Nephron (organoid): Measurements from ENCODE around the gene LRRC71.
A peak's percentile ranks its signal among the peaks of the same experiment; 100 is the strongest.

ENCODE experiments used
- H3K27ac Mint-ChIP-seq, 3 experiments: 2 replicates each; pipeline ENCODE4 v1.8.0; 2020; ENCODE audit warnings: mixed read lengths in 3 of 3, mild to moderate bottlenecking in 2 of 3, moderate library complexity in 1 of 3
- H3K27me3 Mint-ChIP-seq: 2 replicates; pipeline ENCODE4 v1.8.0; 2021; ENCODE audit warnings: low read depth, mild to moderate bottlenecking, moderate library complexity, mixed read lengths
- H3K36me3 Mint-ChIP-seq: 2 replicates; pipeline ENCODE4 v1.8.0; 2020; ENCODE audit warnings: low read depth, mixed read lengths
- H3K4me1 Mint-ChIP-seq: 2 replicates; pipeline ENCODE4 v1.8.0; 2020; ENCODE audit warnings: mixed read lengths
- H3K4me3 Mint-ChIP-seq, 3 experiments: 2 replicates each; pipeline ENCODE4 v1.8.0; 2020; ENCODE audit warnings: mild to moderate bottlenecking in 3 of 3, mixed read lengths in 3 of 3, moderate library complexity in 2 of 3
- H3K9me3 Mint-ChIP-seq: 2 replicates; pipeline ENCODE4 v1.8.0; 2020; ENCODE audit warnings: mixed read lengths
- CTCF ChIP-seq, 3 experiments: fragments of 200-600 bp; sonication (generic); IDR thresholded peaks; one replicate each; pipeline ENCODE4 v1.5.0; 2021; ENCODE audit warnings: antibody characterized with exemption in 3 of 3; ENCODE audit not compliant: unreplicated experiment in 3 of 3

The LRRC71 gene

GRCh38 chr1:156900896-156901589 lies 19.4 kb upstream of the LRRC71 start:
- TF ChIP-seq CTCF (IDR thresholded peaks at IDR 0.05; ENCODE audit: unreplicated experiment in 3 of 3), result no peak
- Mint-ChIP-seq H3K36me3 (no peaks in the 10 kb centered on the region), H3K4me1 (peaks cover 71% of the 10 kb centered on the region), H3K4me3 (peak overlapping the region in 1 of 3 experiments; percentile 18), H3K27ac (peak overlapping the region; percentile 86 to 94 (median 90)), H3K27me3 (peaks cover 19% of the 10 kb centered on the region), H3K9me3 (no peaks in the 10 kb centered on the region)

DNA sequence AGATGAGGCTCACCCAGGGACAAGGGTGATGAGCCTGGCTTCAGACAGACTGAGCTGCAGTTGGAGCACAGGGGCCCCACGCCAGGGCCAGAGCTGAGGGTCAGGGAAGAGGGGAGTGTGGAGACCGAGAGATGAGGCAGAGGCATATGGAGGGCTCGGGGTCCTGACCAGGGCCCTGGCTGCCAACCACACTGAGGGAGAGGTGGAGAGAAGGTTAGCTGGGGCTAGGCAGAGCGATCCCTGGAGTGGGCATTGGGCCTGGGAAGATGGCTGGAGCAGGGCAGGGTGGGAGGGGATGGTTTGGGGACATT lies 18.9 kb upstream of the LRRC71 start:
- Mint-ChIP-seq H3K4me1 (peaks cover 70% of the 10 kb centered on the region), H3K27me3 (peaks cover 17% of the 10 kb centered on the region), H3K36me3 (no peaks in the 10 kb centered on the region), H3K27ac (peak overlapping the region; percentile 86 to 94 (median 90)), H3K4me3 (peak overlapping the region in 1 of 3 experiments; percentile 18), H3K9me3 (no peaks in the 10 kb centered on the region)
- no peak for TF ChIP-seq CTCF (IDR thresholded peaks at IDR 0.05; ENCODE audit: unreplicated experiment in 3 of 3)

- no peaks in the 10 kb centered on the region for H3K9me3 Mint-ChIP-seq
- H3K4me3 Mint-ChIP-seq, result peak overlapping the region; percentile 17 to 55 (median 40)
- H3K27me3 Mint-ChIP-seq, result peaks cover 12% of the 10 kb centered on the region
- H3K27ac Mint-ChIP-seq, result peak overlapping the region; percentile 86 to 94 (median 90)
- H3K36me3 Mint-ChIP-seq, result peaks cover 5% of the 10 kb centered on the region
- peaks cover 69% of the 10 kb centered on the region for H3K4me1 Mint-ChIP-seq
- no peak for TF ChIP-seq CTCF (IDR thresholded peaks at IDR 0.05; ENCODE audit: unreplicated experiment in 3 of 3)
Measured at GRCh38 chr1:156901966-156902915, 18.2 kb upstream of the LRRC71 start.

GRCh38 chr1:156903328-156904091 lies 16.9 kb upstream of the LRRC71 start:
- H3K9me3 Mint-ChIP-seq, result no peaks in the 10 kb centered on the region
- peak overlapping the region; percentile 75 to 94 (median 78) for H3K27ac Mint-ChIP-seq
- no peak for TF ChIP-seq CTCF (IDR thresholded peaks at IDR 0.05; ENCODE audit: unreplicated experiment in 3 of 3)
- H3K4me1 Mint-ChIP-seq, result peaks cover 59% of the 10 kb centered on the region
- peaks cover 5% of the 10 kb centered on the region for H3K36me3 Mint-ChIP-seq
- peaks cover 11% of the 10 kb centered on the region for H3K27me3 Mint-ChIP-seq
- H3K4me3 Mint-ChIP-seq, result peak overlapping the region in 2 of 3 experiments; percentile 28 to 45

- H3K27me3 Mint-ChIP-seq, result peaks cover 11% of the 10 kb centered on the region
- H3K27ac Mint-ChIP-seq, result peak overlapping the region; percentile 74 to 94 (median 75)
- peaks cover 59% of the 10 kb centered on the region for H3K4me1 Mint-ChIP-seq
- H3K36me3 Mint-ChIP-seq, result peaks cover 10% of the 10 kb centered on the region
- peak overlapping the region; percentile 6 to 20 (median 14) for H3K4me3 Mint-ChIP-seq
- no peak for TF ChIP-seq CTCF (IDR thresholded peaks at IDR 0.05; ENCODE audit: unreplicated experiment in 3 of 3)
- H3K9me3 Mint-ChIP-seq, result no peaks in the 10 kb centered on the region
Measured at GRCh38 chr1:156904187-156904959, 16.1 kb upstream of the LRRC71 start.
